HepG2 (cell line): ENCODE measurements around the gene LRRN2. TPM values are rescaled to one million over a fixed set of nuclear protein-coding genes. Genes with fewer than 3 reads are reported as not detected.

Experiments
- ATAC-seq: fragments of 200-7000 bp; cut with Tn5 transposase; 3 replicates; pipeline ENCODE4 v1.9.1; 2020; ENCODE audit warnings: mild to moderate bottlenecking, moderate library complexity
- BruUV-seq: library from RNA; stranded (reverse); fragments of 400-500 nt; replicated peaks from 2 replicates; lab custom pipeline; 2021; lab: Mats Ljungman, UMichigan
- CTCF ChIA-PET: fragments of 300-600 bp; formaldehyde crosslinking; extraction: SDS; loops from one replicate; lab custom pipeline; 2021; ENCODE audit warnings: low total read pairs, inconsistent platforms, low intra/inter-chr PET ratio; lab: Yijun Ruan, JAX
- POLR2A ChIA-PET: fragments of 350-600 bp; sonication (Branson Sonifier 250); formaldehyde crosslinking; loops from one replicate; lab custom pipeline; 2020; ENCODE audit warnings: antibody characterized with exemption, inconsistent platforms; lab: Yijun Ruan, JAX
- DNase-seq: peaks from one replicate; pipeline ENCODE4 v3.0.0-alpha.2; 2015; ENCODE audit warnings: low spot score
- FAIRE-seq: peaks from 3 replicates; lab custom pipeline; 2011; peaks lifted over from hg19 to GRCh38; lab: Jason Lieb, UNC
- H2AFZ ChIP-seq: one replicate; pipeline ENCODE4 v1.6.1; 2011; ENCODE audit warnings: low read length, inconsistent platforms
- H3K27ac ChIP-seq: fragments of 300-600 bp; 3 replicates; pipeline ENCODE4 v1.8.0; 2011; ENCODE audit warnings: mixed run types, mild to moderate bottlenecking, mixed read lengths, low read length, inconsistent platforms; ENCODE audit not compliant: insufficient read depth; ENCODE audit errors: extremely low read length
- H3K27me3 ChIP-seq, 2 experiments: fragments of 200-600 bp in 1 of 2; 2 replicates in 1 of 2; 3 replicates in 1 of 2; pipeline versions ENCODE4 v1.6.0 to v1.8.0; 2011; ENCODE audit warnings: low read length in 2 of 2, mild to moderate bottlenecking in 2 of 2, moderate library complexity in 2 of 2, inconsistent platforms in 1 of 2; ENCODE audit not compliant: insufficient read depth in 2 of 2, control insufficient read depth in 1 of 2
- H3K36me3 ChIP-seq, 2 experiments: fragments of 200-600 bp in 1 of 2; replicated peaks in 1 of 2; 2 replicates in 1 of 2; 3 replicates in 1 of 2; pipeline versions ENCODE4 v1.5.1 to v1.8.0; 2011; ENCODE audit warnings: low read length in 2 of 2, inconsistent platforms in 1 of 2; ENCODE audit not compliant: insufficient read depth in 2 of 2, control insufficient read depth in 1 of 2
- H3K4me1 ChIP-seq: 2 replicates; pipeline ENCODE4 v1.5.1; 2012; ENCODE audit warnings: low read length, inconsistent platforms; ENCODE audit not compliant: insufficient read depth
- H3K4me2 ChIP-seq: 2 replicates; pipeline ENCODE4 v1.6.0; 2011; ENCODE audit warnings: low read depth, low read length, inconsistent platforms
- H3K4me3 ChIP-seq, 3 experiments: fragments of 200-600 bp in 1 of 3; sonication (generic), shearing (Covaris generic) in 1 of 3; replicated peaks in 1 of 3; 2 replicates each; pipeline ENCODE4 v1.5.1; 2011 to 2016; ENCODE audit warnings: low read length in 3 of 3, inconsistent platforms in 2 of 3, low read depth in 2 of 3, mild to moderate bottlenecking in 2 of 3, control low read depth in 1 of 3, mixed read lengths in 1 of 3; ENCODE audit not compliant: insufficient read depth in 1 of 3
- H3K79me2 ChIP-seq: one replicate; pipeline ENCODE4 v1.6.1; 2011; ENCODE audit warnings: low read length, inconsistent platforms; ENCODE audit not compliant: insufficient read depth
- H3K9ac ChIP-seq: 2 replicates; pipeline ENCODE4 v1.6.0; 2011; ENCODE audit warnings: mild to moderate bottlenecking, low read depth, low read length, inconsistent platforms; ENCODE audit not compliant: insufficient read depth
- H3K9me3 ChIP-seq: 2 replicates; pipeline ENCODE4 v1.5.1; 2012; ENCODE audit warnings: mild to moderate bottlenecking, low read length
- H4K20me1 ChIP-seq: 2 replicates; pipeline ENCODE4 v1.6.0; 2011; ENCODE audit warnings: inconsistent platforms, mild to moderate bottlenecking, low read length, moderate library complexity; ENCODE audit not compliant: insufficient read depth
- ELF3 ChIP-seq: IDR thresholded peaks from 2 replicates; pipeline ENCODE4 v1.6.1; 2016; ENCODE audit warnings: missing genetic modification reagents, missing compliant biosample characterization
- GTF2F1 ChIP-seq: fragments of 150-350 bp; IDR thresholded peaks from 2 replicates; pipeline ENCODE4 v1.6.1; 2014; ENCODE audit warnings: low read length
- NONO ChIP-seq, 2 experiments: fragments of 450-650 bp in 1 of 2; sonication (generic) in 1 of 2; formaldehyde crosslinking in 1 of 2; IDR thresholded peaks in 1 of 2; conservative IDR thresholded peaks in 1 of 2; 2 replicates each; pipeline versions ENCODE4 v1.6.1 to v1.8.0; 2017 to 2022; ENCODE audit warnings: mild to moderate bottlenecking in 1 of 2, missing genetic modification reagents in 1 of 2, moderate library complexity in 1 of 2
- PLRG1 ChIP-seq: fragments of 450-650 bp; conservative IDR thresholded peaks from 2 replicates; pipeline ENCODE4 v1.6.1; 2016
- SALL1 ChIP-seq: sonication (generic); formaldehyde crosslinking; IDR thresholded peaks from 2 replicates; pipeline ENCODE4 v1.8.0; 2022; ENCODE audit warnings: mild to moderate bottlenecking, missing genetic modification reagents
- SALL2 ChIP-seq: sonication (generic); formaldehyde crosslinking; IDR thresholded peaks from 2 replicates; pipeline ENCODE4 v1.8.1; 2023; ENCODE audit warnings: mild to moderate bottlenecking, missing genetic modification reagents, inconsistent platforms
- SPEN ChIP-seq: sonication (generic); formaldehyde crosslinking; IDR thresholded peaks from 2 replicates; pipeline ENCODE4 v1.5.1; 2020; ENCODE audit warnings: low read depth, mild to moderate bottlenecking, missing genetic modification reagents
- TEF ChIP-seq: sonication (generic); formaldehyde crosslinking; IDR thresholded peaks from 2 replicates; pipeline ENCODE4 v1.5.0; 2020; ENCODE audit warnings: missing genetic modification reagents
- ZBTB33 ChIP-seq: sonication (generic); formaldehyde crosslinking; IDR thresholded peaks from 2 replicates; pipeline ENCODE4 v1.4.0; 2020; ENCODE audit warnings: missing genetic modification reagents
- ZMYM3 ChIP-seq: sonication (generic); formaldehyde crosslinking; IDR thresholded peaks from 2 replicates; pipeline ENCODE4 v1.5.1; 2020; ENCODE audit warnings: mild to moderate bottlenecking, missing genetic modification reagents
- ZNF460 ChIP-seq: sonication (generic); formaldehyde crosslinking; IDR thresholded peaks from 2 replicates; pipeline ENCODE4 v1.5.1; 2020; ENCODE audit warnings: missing genetic modification reagents, mild to moderate bottlenecking, borderline replicate concordance
- ZNF580 ChIP-seq: IDR thresholded peaks from 2 replicates; pipeline ENCODE4 v1.6.1; 2016; ENCODE audit warnings: low read depth, borderline replicate concordance
- ZNF674 ChIP-seq: sonication (generic); formaldehyde crosslinking; IDR thresholded peaks from 2 replicates; pipeline ENCODE4 v1.5.0; 2020; ENCODE audit warnings: low read depth, mild to moderate bottlenecking, missing genetic modification reagents
- WGBS: methylation state at CpG from one replicate; pipeline ENCODE4 v1.1.6; 2017; ENCODE audit warnings: low lambda C conversion rate; 5-methylcytosine and 5-hydroxymethylcytosine counted together
- in situ Hi-C: cut with HindIII; loops from 2 replicates; pipeline ENCODE4 v1.10.0; 2017; ENCODE audit warnings: low pct_unique_long_range_greater_than_20kb; ENCODE audit not compliant: extremely low pct_ligation_motif_present
- intact Hi-C: fragments of 100-400 bp; cut with micrococcal nuclease; formaldehyde crosslinking; loops from one replicate; pipeline ENCODE4 v1.10.0; 2022; ENCODE audit not compliant: unreplicated experiment
- polyA plus RNA-seq, 8 experiments: library from polyadenylated mRNA; depleted of rRNA in 3 of 8; stranded (reverse) in 7 of 8; unstranded in 1 of 8; fragments of >200 nt; fragmentation: Illumina TruSeq in 4 of 8; extraction: Trizol in 4 of 8; gene quantifications; 2 replicates each; pipeline versions ENCODE4 v1.2.1 to v1.2.3, GENCODE V29; 2011 to 2016; ENCODE audit warnings: low read depth in 4 of 8, missing spikeins in 1 of 8, mixed read lengths in 1 of 8; ENCODE audit not compliant: insufficient read depth in 1 of 8
- total RNA-seq, 5 experiments: library from RNA; depleted of rRNA; stranded (reverse); fragments of >200 nt; fragmentation: Illumina TruSeq; extraction: Trizol; gene quantifications; 2 replicates each; pipeline ENCODE4 v1.2.3, GENCODE V29; 2016; ENCODE audit warnings: low read depth in 1 of 5
- TF ChIP-seq, protein P1 (sequence below): sonication (generic); formaldehyde crosslinking; IDR thresholded peaks from 2 replicates; pipeline ENCODE4 v1.4.0; 2020; ENCODE audit warnings: missing genetic modification reagents, low read depth, mild to moderate bottlenecking, borderline replicate concordance
- TF ChIP-seq, protein P2 (sequence below): sonication (generic); formaldehyde crosslinking; IDR thresholded peaks from 2 replicates; pipeline ENCODE4 v1.4.0; 2020; ENCODE audit warnings: mild to moderate bottlenecking, missing genetic modification reagents
- TF ChIP-seq, protein P3 (sequence below): fragments of 450-650 bp; IDR thresholded peaks from 2 replicates; pipeline ENCODE4 v1.6.1; 2017

The LRRN2 gene
- total and polyA plus RNA-seq, 2 of the 13 experiments (the other 11 are each of a cell fraction or from before 2014, with no cell fraction given): not detected

DNA sequence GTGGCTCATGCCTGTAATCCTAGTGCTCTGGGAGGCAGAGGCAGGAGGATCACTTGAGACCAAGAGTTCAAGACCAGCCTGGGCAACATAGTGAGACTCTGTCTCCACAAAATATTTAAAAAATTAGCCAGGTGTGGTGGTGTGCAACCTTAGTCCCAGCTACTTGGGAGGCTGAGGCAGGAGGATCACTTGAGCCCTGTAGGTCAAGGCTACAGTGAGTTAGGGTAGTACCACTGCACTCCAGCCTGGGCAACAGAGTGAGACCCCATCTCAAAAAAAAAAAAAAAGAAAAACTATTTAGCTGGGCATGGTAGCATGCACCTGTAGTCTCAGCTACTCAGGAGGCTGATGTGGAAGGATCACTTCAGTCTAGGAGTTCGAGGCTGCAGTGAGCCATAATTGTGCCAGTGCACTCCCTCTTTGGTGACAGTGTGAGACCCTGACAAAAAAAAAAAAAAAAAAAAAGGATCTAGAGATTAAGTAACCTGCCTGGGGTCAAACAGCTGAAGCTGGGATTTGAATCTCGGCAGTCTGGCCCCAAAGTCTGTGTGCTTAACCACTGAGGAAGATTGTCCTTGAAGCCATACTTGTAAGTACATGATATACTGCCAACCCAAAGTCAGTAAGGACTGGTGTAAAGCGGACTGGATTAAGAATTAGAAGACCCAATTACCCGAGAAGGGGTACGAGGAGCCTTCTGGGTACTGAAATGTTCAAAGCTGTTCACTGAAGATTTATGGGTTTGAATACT is 31.8 kb downstream of the LRRN2 start (continued):
- TF ChIP-seq ZNF580 (CRISPR knock-in tag) (no peak), SALL1 (CRISPR knock-in tag) (no peak), TEF (CRISPR knock-in tag) (no peak), ZNF460 (no peak)
- TF ChIP-seq, protein P1, sequence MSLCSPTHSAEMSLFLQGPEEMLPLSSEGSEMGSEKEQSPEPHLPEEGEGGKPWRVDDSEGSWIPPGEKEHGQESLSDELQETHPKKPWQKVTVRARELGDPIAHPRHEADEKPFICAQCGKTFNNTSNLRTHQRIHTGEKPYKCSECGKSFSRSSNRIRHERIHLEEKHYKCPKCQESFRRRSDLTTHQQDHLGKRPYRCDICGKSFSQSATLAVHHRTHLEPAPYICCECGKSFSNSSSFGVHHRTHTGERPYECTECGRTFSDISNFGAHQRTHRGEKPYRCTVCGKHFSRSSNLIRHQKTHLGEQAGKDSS: no peak

GRCh38 chr1:204652497-204652896 is 33.0 kb downstream of the LRRN2 start:
- FAIRE-seq: no peak
- POLR2A ChIA-PET: no interaction called here
- no peak overlapping the region for H3K9ac ChIP-seq
- no peak for ATAC-seq
- no peaks in the 10 kb centered on the region for H3K79me2 ChIP-seq
- H3K36me3 ChIP-seq: no peaks in the 10 kb centered on the region
- H3K4me1 ChIP-seq: no peaks in the 10 kb centered on the region
- no peak overlapping the region for H3K4me2 ChIP-seq
- H3K27ac ChIP-seq: no peak overlapping the region
- intact Hi-C loops: no loop called here
- H3K4me3 ChIP-seq: no peak overlapping the region
- no peak overlapping the region for H2AFZ ChIP-seq
- WGBS: no CpG with 5 or more reads among the region's 3 CpGs
- CTCF ChIA-PET: no interaction called here
- H3K27me3 ChIP-seq: peaks cover 0 to 26% of the 10 kb centered on the region in 2 experiments; a peak in 3 of 5 replicates
- no peaks in the 10 kb centered on the region for H4K20me1 ChIP-seq
- in situ Hi-C loops: no loop called here
- no peaks in the 10 kb centered on the region for H3K9me3 ChIP-seq
- BruUV-seq: no TSS peak
- no peak for DNase-seq
- TF ChIP-seq PLRG1 (no peak), NONO (IDR thresholded peaks at IDR 0.05) (no peak), NONO (CRISPR knock-in tag; conservative IDR thresholded peaks at IDR 0.05) (no peak), ZBTB33 (CRISPR knock-in tag) (no peak), SALL2 (no peak), ZMYM3 (CRISPR knock-in tag) (no peak), SPEN (CRISPR knock-in tag) (no peak), GTF2F1 (no peak), ZNF674 (CRISPR knock-in tag) (no peak), ELF3 (CRISPR knock-in tag) (no peak)
- TF ChIP-seq, protein P2, sequence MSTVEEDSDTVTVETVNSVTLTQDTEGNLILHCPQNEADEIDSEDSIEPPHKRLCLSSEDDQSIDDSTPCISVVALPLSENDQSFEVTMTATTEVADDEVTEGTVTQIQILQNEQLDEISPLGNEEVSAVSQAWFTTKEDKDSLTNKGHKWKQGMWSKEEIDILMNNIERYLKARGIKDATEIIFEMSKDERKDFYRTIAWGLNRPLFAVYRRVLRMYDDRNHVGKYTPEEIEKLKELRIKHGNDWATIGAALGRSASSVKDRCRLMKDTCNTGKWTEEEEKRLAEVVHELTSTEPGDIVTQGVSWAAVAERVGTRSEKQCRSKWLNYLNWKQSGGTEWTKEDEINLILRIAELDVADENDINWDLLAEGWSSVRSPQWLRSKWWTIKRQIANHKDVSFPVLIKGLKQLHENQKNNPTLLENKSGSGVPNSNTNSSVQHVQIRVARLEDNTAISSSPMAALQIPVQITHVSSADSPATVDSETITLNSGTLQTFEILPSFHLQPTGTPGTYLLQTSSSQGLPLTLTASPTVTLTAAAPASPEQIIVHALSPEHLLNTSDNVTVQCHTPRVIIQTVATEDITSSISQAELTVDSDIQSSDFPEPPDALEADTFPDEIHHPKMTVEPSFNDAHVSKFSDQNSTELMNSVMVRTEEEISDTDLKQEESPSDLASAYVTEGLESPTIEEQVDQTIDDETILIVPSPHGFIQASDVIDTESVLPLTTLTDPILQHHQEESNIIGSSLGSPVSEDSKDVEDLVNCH (CRISPR knock-in tag): no peak
- TF ChIP-seq, protein P3, sequence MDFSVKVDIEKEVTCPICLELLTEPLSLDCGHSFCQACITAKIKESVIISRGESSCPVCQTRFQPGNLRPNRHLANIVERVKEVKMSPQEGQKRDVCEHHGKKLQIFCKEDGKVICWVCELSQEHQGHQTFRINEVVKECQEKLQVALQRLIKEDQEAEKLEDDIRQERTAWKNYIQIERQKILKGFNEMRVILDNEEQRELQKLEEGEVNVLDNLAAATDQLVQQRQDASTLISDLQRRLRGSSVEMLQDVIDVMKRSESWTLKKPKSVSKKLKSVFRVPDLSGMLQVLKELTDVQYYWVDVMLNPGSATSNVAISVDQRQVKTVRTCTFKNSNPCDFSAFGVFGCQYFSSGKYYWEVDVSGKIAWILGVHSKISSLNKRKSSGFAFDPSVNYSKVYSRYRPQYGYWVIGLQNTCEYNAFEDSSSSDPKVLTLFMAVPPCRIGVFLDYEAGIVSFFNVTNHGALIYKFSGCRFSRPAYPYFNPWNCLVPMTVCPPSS: no peak
